GM19397 (cell line): ENCODE measurements around the gene MARCKS.
"Not testable (repeated sequence)": the region's sequence is repeated elsewhere in the genome, so short reads cannot be mapped to it uniquely, and the experiment has no call there.

Experiments used
- ATAC-seq: cut with Tn5 transposase; IDR thresholded peaks from one replicate; pipeline ENCODE4 v1.9.1; 2021; ENCODE audit warnings: mild to moderate bottlenecking, moderate library complexity; ENCODE audit not compliant: unreplicated experiment

Gene MARCKS

DNA sequence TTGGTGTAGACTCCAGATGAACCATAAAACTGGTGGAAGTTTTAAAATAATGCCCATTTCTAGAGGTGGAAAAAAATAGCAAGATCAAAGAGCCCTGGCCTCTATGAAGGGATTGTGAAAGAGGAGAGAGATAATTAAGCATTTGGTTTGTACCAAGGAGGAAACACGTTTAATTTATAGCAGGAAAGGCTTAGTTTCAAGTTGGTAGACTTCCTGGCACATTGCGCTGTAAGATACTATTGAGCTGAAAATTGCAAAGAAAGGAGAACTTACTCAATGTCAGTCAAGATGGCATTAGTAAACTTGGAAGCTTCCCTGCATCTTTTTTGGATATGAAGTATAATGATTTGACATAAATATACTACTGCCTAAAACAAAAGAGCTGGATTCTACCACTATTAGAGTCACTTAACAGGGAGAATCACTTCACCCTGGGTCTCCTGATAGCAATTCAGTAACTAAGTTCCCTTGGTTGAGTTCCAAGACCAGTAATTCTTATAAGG lies 24.4 kb downstream of the MARCKS start:
- ATAC-seq, result no peak

DNA sequence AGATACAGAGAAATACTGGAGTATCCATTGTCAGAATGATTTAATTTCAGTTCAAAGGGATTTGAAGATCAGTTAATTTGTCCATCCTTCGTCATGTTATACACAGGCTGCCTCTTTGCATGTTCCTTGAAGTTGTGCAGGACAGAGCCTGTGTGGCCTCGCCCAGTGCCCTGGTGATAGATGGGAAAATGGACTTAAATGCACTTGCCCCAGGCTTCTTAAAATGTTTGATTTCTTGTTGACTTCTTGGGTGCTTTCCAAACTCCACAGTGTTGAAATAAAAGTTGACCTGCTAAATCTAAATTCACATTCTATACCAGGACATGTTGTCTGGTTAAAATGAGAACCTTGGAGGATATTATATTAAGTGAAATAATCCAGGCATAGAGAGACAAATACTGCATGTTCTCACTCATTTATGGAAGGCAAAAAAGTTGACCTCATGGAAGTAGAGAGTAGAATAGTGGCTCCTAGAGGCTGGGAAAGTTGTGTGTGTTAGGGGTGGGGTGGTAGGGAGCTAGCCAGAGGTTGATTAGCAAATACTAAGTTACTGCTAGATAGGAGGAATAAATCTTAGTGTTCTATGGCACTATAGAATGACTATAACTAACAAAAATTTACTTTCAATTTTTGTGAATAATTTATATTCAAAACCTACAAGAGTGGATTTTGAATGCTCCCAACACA lies 25.3 kb downstream of the MARCKS start:
- ATAC-seq, result no peak

DNA sequence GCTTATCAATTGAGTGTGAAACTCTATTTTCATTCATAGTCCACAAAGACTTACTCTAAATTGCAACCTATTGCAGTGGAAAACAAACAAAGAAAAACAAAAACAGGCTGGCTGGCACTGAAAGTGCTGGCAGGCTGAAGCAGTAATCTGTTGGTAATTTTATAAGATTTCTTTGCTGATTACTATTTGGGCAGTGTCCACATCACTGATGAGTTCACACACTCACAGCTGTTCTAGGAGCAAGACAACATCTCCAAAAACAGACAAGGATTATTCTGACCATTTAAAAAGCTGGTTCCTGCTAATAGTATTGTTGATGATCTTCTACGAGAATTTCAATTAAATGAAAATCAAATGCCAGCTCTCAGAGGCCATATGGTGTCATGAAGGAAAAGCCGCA lies 26.9 kb downstream of the MARCKS start:
- no peak for ATAC-seq

DNA sequence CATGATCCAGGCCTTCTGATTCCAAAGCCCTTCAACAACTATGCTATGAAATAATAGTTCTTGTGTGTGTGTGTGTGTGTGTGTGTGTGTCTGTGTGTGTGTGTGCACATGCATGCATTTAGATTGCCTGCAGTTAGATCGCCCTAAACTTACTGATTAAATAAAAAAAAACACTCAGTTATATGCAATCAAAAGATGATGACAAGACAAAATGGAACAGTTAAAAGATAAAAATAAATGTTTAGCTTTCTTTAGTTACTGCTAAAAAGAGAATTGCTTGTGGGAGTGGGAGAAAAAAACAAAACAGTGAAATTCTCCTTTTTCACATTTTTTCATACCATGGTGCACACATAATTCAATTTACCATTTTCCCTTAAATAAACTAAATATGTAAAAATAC lies 29.4 kb downstream of the MARCKS start:
- no peak for ATAC-seq

DNA sequence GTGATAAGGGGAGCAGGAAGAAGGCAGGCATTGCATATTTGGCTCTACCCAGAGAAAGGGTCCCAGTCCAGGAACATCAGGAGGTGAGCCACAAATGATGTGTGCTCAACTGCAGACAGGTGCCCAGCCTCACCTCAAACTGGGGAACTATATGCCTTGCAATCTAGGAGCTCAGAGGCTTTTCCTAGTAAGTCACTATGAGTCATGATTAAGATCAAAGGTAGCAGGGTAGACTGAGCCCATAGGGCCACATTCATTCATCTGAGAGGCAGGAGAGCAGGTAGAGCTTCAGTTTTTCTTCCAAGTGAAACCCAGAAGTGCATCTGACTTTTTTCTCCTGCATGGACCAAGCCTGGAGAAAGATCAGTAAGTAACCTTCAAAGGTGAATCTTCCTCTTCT lies 31.3 kb downstream of the MARCKS start:
- no peak for ATAC-seq

DNA sequence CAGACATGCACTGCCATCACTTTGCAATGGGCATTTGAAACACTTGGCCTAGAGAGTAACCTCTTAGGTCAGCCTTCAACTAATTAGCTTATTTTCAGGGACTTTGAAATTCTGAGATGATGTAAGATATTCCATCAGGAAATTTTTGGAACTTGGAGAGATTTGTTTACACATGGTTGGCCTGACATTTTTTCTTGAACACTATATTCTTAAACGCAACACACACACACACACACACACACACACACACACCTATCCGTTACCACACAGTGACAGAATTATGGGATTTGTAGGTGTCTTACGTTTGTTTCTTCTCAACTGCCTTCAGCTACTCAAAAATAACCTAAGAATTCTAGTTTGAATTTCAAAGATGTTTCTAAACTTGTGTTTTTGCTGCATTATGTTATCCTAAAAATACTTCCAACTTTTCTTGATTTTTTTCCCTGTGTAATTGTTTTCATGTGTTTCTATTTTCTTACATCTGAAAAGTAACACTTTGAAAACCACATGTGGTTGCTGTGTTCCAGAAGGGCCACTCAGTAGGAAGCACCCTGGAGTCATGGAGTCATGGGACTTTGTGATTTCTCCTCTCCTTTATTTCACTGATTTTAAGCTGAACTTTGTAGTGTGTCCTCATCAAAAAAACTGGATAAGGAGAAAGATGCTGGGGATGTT lies 31.9 kb downstream of the MARCKS start:
- ATAC-seq, result no peak

DNA sequence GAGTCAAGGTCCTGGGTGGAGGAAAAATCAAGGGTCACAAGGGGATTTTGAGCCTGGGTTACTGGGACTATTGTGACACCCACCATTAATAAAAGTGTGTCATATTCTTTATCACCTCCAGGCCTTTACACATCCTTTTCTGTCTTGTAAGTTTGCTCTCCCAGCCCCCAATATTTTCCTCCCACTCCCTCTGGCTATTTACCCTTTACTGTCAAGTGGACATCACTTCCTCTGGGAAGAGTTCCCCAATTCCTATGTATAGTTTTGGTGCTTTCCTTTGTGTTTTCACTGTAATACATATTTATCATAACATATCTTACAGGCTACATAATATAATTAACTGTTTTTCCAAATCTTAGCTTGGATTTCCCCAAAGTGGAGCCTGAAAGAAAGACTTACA lies 36.3 kb downstream of the MARCKS start:
- no peak for ATAC-seq

DNA sequence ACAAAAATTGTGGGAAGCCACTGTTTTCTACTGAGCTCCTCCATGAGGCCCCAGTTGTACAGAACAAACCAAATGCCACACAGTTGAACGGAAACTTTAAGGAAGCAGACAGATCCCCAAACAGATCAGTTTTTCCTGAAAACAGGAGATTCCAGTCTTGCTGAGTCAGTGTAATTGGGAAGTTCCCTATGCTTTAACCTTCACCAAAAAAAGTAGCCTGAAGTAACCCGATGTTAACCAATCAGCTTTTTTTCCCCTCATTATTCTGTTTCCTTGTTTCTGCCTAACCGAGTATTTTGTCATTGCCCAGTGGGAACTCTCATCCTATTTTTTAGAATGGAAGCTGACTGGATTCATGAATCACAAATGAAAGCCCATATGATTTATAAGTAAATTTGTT lies 36.7 kb downstream of the MARCKS start:
- ATAC-seq, result no peak

DNA sequence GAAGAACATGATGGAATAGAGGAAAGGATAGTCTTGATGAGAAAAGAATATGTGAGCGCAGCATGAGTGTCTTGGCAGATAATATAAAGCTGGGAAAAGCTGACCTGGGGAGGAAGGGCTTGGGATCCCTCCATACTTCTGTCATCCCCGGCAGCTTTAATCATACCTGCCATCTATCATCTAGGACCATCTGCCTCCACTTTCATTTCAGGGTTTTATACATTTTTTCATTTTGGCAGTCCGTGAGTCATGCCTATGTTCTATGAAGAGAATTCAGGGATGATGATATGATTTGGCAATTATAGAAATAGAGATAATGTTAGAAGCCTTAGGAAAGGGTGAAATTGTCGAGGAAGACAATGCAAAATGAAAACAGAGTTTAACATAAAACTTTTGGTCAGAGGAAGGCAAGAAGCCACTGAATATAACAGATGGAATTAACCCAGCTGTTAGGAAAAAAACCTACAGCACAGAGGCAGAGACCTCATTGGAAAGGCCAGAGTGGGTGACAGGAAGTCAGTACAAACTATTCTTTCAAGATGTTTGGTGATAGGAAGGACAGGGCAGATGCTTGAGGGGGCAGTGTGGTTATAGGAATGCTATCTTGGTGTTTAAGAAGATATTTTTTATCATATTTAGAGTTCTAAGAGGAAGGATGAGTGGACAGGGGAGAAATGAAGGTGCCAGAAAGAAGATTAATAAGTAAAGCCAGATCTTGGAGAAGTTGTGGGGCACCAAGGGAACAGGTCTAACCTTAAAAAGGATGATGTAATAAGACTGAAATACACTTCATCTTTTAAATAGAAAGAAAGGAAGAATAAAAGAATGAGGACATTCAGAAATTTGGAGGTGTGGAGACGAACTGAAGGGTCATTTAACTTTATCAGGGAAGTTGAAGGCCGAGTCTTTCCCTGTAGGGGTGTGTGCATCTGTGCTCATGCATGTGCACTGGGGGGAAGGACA lies 37.8 kb downstream of the MARCKS start:
- ATAC-seq, result no peak

DNA sequence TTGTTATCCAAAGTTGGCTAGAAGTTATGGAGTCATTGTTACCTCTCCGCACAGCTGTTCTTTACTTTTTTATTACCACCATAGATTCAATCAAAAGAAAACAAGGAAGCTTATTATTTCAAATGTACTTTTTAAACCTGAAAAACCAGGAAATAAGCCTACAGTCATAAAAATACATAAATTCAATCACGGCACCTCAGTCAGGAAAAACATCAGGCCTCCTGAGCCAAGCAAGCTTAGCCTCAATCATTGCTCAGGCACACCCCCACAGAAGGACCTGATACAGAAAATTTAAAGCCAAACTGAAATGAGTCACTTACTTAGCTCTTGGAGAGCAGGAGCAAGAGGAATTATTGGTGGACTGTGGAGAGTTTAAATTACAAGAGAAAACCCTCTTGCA lies 44.3 kb downstream of the MARCKS start:
- ATAC-seq, result no peak

DNA sequence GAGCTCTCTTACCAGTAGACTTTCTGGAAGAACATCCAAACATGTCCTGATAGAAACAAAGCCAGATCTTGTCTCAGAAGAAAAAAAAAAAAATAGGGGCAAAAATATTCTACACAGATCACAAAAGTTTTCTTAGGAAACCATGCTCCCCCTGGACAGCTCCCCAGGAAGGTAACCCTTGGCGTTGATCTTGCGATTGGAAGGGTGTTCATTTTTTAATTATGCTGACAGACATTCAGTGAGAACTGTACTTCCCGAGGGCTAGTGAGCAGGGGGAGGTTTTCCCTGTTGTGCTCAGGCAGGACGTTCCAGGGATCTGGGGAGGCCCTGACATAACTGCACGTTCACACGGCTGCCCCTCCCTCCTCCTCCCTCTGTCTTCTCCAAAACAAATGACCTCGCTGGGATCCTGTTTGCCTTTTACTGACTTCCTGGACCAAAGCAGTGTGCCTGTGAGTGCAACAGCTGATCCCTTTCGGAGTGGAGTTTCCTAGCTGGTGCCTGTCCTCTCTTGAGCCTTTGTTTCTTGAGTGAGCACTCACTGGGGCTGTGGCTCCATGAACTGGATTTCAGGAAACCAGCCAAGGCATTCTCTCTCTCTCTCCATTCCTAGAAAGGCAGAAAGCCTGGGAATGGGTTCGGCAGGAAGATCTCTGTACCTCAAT lies 46.7 kb downstream of the MARCKS start:
- ATAC-seq, result no peak

DNA sequence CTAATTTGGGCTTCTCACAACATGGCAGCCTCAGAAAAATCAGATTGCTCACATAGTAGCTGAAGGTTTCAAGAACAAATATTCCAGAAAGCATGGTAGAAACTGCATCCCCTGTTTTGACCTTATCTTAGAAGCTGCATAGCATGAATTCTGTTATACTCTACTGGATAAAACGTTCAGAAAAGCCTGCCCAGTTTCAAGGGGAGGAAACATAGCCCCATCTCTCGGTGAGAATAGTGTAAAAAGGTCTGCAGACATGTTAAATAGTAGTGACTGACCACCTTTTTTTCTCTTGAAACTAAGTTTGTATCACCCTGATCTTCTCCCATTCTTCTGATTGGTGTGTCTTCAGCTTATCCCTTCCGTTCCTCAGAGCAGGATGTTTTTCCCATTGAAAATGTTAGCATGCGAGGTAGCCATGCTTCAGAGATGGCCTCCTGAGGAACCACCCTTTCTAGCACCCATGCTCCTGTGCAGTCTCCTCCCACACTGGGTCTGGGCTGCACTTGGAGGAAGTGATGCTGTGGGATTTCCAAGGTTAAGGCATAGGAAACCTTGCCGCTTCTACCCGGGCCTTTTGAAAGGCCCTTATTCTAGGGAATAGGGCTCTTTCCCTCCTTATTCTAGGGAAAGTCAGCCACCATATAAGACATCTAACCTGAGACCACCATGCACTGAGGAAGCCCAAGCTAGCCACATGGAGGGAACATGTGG lies 50.1 kb downstream of the MARCKS start:
- ATAC-seq, result no peak

DNA sequence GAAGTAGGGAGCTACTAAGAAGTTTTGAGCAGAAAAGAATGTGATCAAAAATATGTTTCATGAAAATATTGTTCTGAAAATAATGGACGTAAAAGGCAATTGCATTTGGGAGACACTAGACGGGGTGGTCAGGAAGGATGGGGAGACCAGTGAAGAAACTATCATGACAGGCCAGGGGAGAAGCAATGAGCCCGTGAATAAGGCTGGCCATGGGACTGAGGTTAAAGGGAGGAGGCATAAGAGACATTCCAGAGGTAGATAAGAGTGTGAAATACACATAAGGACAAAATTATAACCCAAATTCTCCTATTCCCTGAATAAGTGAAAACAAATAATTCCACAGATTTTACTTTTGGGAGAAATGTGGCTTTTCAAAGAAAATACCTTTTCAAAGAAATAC lies 51.7 kb downstream of the MARCKS start:
- no peak for ATAC-seq

DNA sequence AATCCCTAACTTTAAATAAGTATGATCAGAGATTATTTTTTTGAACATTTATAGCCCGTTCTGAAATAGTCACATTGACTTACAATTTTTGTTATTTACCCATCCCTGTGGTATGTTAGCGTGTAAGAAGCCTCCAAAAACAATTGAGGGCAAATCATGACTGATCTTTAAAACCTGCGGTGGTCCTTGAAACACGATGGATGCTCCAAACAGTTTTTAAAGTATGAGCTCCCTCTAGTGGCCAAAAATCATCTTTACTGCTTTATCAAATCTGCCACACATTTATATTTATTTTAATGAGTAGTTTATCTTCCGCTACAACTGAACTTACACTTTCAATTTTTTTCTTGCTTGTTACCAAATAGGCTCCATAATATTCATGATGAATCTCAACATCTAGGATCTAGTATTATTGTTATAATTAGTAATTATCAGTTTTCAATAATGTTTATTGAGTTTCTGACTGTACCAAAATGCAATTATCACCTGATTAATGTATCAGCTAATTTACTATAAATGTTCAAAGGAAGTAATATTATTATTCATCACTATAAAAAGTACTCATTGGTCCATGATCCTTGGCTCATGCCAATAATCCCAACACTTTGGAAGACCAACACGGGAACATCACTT lies 52.2 kb downstream of the MARCKS start:
- no peak for ATAC-seq

DNA sequence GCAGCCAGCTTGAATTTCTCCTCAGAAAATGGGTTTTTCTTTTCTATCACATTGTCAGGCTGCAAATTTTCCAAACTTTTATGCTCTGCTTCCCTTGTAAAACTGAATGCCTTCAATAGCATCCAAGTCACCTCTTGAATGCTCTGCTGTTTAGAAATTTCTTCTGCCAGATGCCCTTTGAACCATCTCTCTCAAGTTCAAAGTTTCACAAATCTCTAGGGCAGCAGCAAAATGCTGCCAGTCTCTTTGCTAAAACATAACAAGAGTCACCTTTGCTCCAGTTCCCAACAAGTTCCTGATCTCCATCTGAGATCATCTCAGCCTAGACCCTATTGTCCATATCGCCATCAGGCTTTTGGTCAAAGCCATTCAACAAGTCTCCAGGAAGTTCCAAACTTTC lies 53.1 kb downstream of the MARCKS start:
- not testable (repeated sequence) for ATAC-seq
